ENCODE results near the gene SPINK8.

GRCh38 chr3:48268381-48268935, 65.0 kb downstream of the SPINK8 start:
- TF ChIP-seq POLR2A (IDR thresholded peaks at IDR 0.05; ENCODE audit: low read depth) (no peak), POLR2AphosphoS5 (IDR thresholded peaks at IDR 0.05) (no peak), CTCF (IDR thresholded peaks at IDR 0.05) (no peak), EP300 (IDR thresholded peaks at IDR 0.05) (no peak)

Measured in esophagus muscularis mucosa (tissue), 4 donors.